ENCODE results near the gene FGD5.

Gene FGD5

DNA sequence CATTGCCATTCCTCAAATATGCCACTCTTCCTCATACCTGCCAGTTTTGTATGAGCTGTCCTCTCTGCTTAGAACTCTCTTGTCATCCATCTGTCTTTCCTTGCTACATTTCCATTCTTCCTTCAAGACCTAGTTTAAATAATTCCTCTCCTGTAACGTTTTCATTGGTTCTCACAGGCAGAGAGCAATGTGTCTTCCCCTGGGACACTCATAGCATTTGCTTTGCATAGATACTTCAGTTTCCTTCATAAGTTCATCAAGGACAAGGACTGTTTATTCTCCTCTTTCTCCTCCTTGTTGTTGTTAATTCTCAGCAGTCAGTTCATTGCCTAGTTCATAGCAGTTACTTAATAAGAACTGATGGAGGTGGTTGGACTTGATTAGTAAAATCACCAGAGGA lies 139.2 kb downstream of the FGD5 start:
- TF ChIP-seq, protein P1, sequence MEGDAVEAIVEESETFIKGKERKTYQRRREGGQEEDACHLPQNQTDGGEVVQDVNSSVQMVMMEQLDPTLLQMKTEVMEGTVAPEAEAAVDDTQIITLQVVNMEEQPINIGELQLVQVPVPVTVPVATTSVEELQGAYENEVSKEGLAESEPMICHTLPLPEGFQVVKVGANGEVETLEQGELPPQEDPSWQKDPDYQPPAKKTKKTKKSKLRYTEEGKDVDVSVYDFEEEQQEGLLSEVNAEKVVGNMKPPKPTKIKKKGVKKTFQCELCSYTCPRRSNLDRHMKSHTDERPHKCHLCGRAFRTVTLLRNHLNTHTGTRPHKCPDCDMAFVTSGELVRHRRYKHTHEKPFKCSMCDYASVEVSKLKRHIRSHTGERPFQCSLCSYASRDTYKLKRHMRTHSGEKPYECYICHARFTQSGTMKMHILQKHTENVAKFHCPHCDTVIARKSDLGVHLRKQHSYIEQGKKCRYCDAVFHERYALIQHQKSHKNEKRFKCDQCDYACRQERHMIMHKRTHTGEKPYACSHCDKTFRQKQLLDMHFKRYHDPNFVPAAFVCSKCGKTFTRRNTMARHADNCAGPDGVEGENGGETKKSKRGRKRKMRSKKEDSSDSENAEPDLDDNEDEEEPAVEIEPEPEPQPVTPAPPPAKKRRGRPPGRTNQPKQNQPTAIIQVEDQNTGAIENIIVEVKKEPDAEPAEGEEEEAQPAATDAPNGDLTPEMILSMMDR (IDR thresholded peaks at IDR 0.05; ENCODE audit: borderline replicate concordance, control extremely low read depth, extremely low read depth, insufficient read depth, missing control alignments) = no peak
- DNase-seq (ENCODE audit: low spot score) = no peak
- in situ Hi-C loops (cut with MboI; ENCODE audit: low sequenced_read_pairs, unreplicated experiment) = no loop called here

DNA sequence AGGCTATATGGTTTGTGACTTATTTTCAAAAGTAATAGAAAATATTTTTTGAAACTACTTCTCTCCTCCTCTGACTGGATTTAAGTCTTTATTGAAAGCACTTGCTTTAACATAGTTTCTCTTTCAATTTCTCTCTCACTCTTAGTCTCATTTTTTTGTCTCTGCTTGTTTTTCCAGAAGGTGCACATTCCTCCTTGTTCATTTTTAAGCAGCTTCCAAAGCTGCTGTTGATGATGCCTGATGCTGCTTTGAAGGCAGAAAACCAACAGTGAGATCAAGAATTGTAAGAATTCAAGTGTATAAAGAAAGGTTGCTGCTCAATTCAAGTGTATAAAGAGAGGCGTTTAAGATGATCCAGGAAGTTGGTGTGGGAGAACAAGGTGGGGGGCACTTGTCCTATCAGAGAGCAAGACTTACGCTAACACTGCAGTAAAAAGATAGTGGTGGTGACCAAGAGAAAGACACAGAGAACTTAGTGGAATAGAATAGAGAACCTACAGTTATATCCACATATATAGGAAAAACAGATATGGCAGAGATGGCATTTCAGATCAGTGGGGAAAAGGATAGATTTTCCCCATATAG lies 140.7 kb downstream of the FGD5 start:
- in situ Hi-C loops (cut with MboI; ENCODE audit: low sequenced_read_pairs, unreplicated experiment) = no loop called here
- peak; percentile 41 for DNase-seq (ENCODE audit: low spot score)
- TF ChIP-seq, protein P1 (IDR thresholded peaks at IDR 0.05; ENCODE audit: borderline replicate concordance, control extremely low read depth, extremely low read depth, insufficient read depth, missing control alignments) = no peak

DNA sequence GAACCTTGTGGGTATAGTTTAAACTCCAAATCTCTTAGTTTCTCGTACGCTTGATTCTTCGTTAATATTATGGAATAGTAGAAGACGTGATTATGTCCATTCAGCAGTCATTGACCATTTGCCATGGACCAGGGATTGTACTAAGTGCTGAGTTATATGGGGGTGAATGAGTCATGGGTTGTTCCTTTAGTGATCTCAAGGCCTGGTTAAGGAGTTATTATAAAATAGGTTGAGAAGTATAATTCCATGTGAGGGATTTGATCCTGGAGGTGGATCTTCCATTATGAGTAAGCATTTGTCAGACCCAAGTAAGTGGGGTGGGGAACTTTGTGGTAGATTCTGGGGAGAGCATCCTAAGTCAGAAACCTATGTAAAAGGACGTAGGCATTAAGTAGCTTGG lies 144.0 kb downstream of the FGD5 start:
- in situ Hi-C loops (cut with MboI; ENCODE audit: low sequenced_read_pairs, unreplicated experiment) = no loop called here
- TF ChIP-seq, protein P1 (IDR thresholded peaks at IDR 0.05; ENCODE audit: borderline replicate concordance, control extremely low read depth, extremely low read depth, insufficient read depth, missing control alignments) = no peak
- no peak for DNase-seq (ENCODE audit: low spot score)

DNA sequence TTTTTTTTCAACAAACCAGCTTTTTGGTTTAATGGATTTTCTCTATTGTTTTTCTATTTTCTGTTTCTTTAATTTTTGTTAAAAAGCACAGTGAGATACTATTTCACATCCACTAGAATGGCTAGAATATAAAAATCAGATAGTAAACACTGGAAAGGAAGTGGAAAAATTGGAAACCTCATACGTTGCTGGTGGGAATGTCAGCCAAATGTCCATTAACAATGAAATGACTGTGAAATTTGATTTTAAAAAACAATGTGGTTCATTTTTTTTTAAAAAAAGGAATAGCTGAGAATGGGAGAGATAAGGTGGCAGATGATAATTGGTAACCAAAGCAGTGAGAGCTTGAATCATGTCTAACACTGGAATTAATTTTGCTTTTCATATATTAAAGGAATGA lies 148.5 kb downstream of the FGD5 start:
- in situ Hi-C loops (cut with MboI; ENCODE audit: low sequenced_read_pairs, unreplicated experiment) = no loop called here
- DNase-seq (ENCODE audit: low spot score) = no peak
- TF ChIP-seq, protein P1 (IDR thresholded peaks at IDR 0.05; ENCODE audit: borderline replicate concordance, control extremely low read depth, extremely low read depth, insufficient read depth, missing control alignments) = no peak

DNA sequence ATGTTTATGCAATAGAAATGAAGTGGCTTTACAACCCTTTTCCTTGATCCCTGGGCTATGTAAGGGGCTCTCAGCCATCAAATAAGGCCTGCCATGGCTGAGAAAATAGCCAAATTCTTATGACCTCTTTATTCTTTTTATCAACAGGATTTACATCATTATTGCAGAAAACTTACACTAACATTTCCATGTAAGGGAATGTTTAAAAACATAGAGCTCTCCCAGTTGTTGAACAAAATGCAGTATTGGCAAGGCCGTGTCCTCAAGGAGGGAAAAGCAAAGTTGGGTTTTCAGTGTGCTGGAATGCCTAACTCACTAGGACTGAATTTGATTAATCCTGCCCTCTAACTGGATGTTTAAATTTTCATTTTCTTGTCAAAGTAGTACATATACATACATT lies 150.9 kb downstream of the FGD5 start:
- TF ChIP-seq, protein P1 (IDR thresholded peaks at IDR 0.05; ENCODE audit: borderline replicate concordance, control extremely low read depth, extremely low read depth, insufficient read depth, missing control alignments) = no peak
- DNase-seq (ENCODE audit: low spot score) = no peak
- in situ Hi-C loops (cut with MboI; ENCODE audit: low sequenced_read_pairs, unreplicated experiment) = no loop called here

DNA sequence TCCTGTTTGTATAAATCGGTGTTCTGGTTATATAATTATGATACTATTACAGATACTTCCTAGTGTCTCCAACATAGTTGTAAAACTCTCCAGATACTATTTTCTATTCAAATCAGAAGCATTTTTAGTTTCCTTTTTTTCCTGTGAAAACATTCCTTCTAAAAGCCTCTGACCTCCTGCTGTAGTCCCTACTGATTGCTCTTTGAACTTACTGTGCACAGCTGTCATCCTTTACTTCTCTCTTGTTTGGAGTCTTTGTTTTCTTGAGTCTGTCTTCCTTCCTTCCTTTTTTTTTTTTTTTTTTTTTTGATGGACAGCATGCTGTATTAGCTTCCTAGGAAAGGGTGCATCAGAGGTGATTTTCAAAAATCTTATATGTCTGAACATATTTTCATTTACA lies 157.6 kb downstream of the FGD5 start:
- TF ChIP-seq, protein P1 (IDR thresholded peaks at IDR 0.05; ENCODE audit: borderline replicate concordance, control extremely low read depth, extremely low read depth, insufficient read depth, missing control alignments) = no peak
- no peak for DNase-seq (ENCODE audit: low spot score)
- in situ Hi-C loops (cut with MboI; ENCODE audit: low sequenced_read_pairs, unreplicated experiment) = no loop called here
